Stimulated activated CD4-positive, alpha-beta T cell treated with anti-CD3 and anti-CD28 coated beads, Interleukin-2, amount 100 ng/mL, for 48 hours (primary cell): ENCODE measurements around the gene HECW1.
"Not testable (repeated sequence)": the region's sequence is repeated elsewhere in the genome, so short reads cannot be mapped to it uniquely, and the experiment has no call there.

Experiments used
- DNase-seq, 2 donors: peaks; one replicate each; pipeline ENCODE4 v3.0.0-alpha.2; 2020

Gene HECW1

DNA sequence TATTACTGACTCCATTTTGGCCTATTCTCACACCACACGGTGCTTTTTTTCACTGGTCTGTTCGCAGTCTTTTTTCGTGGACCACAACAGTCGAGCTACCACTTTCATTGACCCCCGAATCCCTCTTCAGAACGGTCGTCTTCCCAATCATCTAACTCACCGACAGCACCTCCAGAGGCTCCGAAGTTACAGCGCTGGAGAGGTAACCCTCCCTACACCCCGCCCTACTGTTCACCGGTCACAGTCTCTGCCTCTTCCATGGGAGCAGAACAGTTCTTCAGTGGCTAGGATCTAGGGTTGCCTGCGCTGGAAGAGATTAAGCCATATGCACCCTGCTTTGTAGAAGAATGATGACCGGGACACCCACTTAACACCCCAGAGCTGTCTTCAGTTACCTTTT, 367.1 kb downstream of the HECW1 start:
- no peak for DNase-seq

DNA sequence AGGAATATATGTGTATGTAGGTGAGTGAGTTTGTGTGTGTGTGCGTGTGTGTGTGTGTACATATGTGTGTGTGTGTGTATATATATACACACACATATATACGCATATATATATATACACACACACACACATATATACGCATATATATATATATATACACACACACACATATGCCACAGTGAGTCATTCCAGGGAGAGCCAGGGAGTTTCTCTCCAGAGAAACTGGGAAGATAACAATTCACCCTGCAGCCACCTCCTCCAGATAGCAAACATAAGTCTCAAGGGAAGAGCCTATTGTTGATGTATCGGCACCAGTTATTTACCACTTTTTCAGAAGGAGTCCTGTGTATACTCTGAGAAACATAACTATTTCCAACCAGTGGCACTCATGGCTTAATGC, 368.1 kb downstream of the HECW1 start:
- no peak for DNase-seq

DNA sequence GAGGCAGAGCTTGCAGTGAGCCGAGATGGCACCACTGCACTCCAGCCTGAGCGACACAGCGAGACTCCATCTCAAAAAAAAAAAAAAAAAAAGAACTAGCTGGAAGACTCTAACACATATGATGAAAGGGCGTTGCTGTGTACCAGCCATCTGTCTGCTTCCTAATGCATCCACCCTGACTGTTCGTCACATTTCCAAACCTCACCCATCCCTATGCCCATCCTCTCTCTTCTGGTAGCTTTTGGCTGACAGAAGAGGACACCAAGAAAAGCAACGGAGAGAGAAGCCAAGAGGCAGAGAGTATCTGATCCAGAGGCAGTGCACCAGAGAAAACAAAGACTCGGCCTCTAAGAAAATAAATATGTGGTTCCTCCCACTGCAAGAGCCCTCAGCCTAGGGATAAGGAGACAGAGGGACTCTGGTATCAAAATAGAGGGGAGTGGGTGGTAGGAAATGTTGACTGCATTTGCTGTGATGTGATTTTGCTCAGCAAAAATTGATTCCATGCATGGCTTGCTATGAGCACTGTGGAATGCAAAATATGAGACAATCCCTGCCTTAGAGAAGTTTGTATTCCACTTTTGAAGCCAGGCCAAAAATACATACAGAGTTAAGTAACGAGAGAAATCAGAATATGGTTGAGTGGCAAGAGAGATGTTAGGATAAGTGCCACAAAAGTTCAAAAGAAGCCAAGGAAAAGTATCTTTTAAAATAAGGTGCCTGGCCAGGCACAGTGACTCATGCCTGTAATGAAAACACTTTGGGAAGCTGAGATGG, 369.6 kb downstream of the HECW1 start:
- no peak for DNase-seq

DNA sequence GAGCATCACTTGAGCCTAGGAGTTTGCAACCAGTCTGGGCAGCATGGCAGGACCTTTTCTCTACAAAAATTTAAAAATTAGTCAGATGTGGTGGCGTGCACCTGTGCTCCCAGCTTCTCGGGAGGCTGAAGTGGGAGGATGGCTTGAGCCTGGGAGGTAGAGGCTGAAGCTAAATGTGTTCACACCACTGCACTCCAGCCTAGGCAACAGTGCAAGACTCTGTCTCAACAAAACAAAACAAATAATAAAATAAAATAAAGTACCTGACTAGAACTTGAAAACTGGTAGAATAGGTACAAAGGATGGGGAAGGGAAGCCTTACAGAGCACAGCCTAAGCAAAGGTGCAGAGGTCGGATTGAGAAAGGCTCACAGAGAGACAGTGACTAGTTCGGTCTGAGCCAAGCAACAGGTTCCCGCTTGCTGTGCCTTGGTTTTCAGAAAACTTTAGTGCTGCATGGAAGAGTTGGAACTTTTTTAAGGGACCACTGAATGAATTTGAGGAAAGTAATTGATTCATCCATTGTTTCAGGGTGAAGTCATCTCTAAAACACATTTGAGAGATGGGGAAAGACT, 370.3 kb downstream of the HECW1 start:
- no peak for DNase-seq

DNA sequence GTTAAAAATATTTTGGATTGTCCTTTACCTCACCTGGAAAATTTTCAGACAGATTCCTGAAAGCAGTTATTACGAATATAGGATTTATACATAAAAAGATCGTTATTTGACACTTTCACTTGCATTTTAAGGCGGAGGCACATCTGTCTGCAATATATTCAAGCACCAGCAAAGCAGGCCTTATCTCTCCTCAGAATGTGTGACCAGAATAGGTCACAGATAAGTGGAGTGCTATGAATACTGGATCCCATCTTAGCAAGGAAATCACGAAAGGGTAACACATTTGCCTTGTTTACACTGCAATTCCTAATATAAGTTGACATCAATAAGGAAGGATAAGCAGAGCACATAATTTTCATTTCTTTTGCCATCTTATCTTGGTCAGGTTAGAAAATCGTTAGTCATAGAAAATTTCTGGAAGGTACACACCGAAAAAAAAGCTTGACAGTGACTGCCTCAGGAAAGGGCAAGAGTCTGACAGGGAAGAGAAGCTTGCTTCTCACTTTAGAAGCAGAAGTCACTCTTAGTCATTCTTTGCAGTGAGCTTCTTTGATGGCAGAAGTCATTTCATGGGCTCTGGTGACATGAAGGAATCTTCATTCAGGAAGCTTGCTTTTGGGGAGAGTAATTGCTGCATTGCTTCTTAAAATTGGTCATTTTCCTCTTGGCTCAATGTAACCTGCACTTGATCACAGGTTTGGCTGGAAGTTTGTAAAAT, 372.4 kb downstream of the HECW1 start:
- no peak for DNase-seq

DNA sequence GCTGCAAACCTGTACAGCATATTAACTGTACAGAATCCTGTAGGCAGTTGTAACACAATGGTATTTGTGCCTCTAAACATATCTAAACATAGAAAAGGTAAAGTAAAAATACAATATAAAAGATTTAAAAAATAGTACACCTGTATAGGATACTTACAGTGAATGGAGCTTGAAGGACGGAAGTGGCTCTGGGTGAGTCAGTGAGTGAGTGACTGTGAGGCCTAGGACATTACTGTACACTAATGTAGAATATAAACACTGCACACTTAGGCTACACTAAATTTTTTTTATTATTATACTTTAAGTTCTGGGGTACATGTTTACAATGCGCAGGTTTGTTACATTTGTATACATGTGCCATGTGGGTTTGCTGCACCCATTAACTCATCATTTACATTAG, 373.1 kb downstream of the HECW1 start:
- no peak for DNase-seq

DNA sequence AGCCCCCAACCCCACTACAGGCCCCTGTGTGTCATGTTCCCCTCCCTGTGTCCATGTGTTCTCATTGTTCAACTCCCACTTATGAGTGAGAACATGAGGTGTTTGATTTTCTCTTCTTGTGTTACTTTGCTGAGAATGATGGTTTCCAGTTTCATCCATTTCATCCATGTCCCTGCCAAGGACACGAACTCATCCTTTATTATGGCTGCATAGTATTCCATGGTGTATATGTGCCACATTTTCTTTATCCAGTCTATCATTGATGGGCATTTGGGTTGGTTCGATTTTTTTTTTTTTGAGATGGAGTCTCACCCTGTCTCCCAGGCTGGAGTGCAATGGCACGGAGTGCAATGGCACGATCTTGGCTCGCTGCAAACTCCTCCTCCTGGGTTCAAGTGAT, 373.6 kb downstream of the HECW1 start:
- DNase-seq = not testable (repeated sequence)

DNA sequence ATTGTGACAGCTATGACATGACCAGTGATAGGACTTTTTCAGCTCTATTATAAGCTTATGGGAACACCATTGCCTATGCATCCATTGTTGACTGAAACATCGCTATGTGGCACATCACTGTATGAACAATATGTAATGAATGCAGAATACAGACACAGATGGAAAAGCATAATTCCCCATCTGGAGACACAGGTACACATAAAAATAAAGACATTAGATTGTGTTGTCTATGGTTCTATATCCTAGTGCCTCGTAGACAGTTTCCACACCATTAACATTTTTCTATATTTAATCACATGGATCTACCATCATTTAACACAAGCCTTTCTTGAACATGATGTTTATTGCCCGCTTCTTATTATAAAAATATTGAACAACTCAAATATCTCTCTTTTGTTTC, 374.2 kb downstream of the HECW1 start:
- no peak for DNase-seq

DNA sequence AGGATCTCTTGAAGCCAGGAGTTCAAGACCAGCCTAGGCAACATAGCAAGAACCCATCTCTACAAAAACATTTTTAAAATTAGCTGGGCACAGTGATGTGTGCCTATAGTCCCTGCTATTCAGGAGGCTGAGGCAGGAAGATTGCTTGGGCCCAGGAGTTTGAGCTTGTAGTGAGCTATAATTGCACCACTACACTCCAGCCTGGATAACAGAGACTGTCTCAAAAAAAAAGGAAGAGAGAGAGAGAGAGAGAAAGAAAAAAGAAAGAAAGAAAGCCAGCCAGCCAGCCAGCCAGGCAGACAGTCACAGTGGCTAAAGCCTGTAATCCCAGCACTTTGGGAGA, 375.3 kb downstream of the HECW1 start:
- DNase-seq = no peak

DNA sequence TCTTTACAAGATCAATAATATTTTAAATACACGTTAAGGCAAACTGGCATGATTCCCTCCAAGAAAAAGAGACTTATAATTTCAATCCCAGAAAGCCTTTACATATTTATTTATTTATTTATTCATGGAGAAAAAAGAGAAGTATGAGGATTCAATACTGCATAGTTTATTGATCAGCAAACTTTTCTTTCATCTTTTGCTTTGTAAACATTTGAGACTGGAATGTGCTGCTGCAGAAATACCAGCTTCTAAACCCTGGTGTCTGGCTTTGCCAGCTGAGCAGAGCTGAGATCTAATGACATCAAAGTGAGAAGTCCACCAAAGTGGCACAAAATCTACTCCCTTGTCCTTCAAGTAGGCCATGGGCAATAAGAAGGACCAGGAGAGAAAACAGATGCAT, 376.8 kb downstream of the HECW1 start:
- DNase-seq = no peak

DNA sequence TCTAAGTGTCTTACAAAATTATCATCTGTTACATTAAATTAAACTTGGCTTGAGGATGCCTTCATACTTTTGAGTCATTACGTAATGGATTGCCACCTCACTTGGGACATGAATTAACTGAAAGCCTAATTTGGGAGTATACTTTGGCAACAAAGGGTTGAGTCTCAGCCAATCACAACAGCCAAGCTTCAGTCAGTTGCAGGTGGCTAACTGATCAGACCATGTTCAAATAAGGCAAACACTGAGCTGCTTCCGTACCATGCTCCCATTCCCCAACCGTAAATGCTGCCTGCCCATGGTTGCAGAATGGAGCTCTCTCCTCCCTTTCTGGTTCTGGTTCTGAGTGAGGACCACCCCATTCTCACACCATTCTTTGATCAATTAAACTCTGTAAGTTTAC, 377.6 kb downstream of the HECW1 start:
- DNase-seq = no peak

DNA sequence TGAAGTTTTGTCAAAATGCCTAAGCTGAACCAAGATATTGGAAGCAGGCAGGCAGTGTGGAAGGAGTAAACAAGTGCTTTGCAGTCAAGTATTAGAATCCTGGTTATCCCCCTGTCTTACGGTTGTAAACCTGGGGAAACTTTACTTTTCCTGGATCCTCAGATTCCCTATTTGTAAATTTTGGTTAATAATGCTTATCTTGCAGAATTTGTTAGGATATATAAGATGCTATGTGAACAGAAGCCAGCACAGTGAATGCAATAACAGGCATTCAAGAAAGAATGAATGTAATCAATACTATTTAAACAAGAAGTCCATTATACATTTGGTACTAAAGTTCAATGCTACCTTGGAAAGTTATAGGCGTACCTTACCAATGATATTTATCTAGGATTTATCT, 378.7 kb downstream of the HECW1 start:
- no peak for DNase-seq

DNA sequence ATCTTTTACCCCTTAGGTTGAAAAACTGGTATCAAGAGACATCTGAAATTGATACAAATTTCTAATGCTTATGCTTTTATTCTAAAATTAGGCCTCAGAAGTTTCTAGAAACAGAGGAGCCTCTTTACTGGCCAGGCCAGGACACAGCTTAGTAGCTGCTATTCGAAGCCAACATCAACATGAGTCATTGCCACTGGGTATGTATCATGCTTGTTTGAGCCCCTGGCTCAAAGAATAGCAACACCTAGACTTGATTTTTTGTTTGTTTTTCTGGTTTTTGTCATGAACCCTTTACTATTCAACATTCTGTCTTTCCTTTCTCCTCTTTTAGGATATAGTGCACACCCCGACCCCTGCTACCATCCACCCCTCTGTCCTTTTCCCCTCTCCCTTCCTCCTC, 379.5 kb downstream of the HECW1 start:
- no peak for DNase-seq

DNA sequence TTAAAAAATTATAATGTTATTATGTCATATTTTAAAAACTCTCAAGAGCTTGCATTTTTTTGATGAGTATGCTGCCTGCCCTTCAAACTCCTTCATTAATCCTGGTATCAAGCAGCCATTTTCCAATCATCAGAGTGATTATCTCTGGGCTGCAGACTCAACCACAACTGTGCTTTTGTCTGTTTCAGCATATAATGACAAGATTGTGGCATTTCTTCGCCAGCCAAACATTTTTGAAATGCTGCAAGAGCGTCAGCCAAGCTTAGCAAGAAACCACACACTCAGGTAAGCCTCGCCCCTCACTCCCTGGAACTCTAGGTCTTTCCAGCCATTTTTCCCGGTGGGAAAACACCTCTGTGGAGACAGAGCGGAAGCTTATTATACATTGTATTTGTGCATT, 380.4 kb downstream of the HECW1 start:
- no peak for DNase-seq

DNA sequence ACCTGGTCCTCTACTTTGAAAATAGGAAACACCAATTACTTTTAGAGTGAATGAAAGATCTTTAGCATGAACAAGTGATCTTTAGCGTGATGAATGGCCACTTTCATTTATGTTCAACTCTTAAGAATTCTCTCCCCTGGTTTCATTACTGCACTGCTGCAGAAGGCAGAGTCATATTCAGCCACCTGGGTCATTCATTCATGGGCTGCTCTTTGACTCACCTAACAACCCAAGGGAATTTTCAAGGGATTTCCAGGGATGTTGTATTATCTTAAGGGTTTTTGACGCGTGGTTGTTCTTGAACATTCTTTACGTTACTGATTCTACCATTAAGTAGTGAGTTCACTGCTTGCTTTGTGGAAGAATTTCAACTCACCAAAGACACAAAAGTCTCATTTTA, 383.1 kb downstream of the HECW1 start:
- DNase-seq = no peak

DNA sequence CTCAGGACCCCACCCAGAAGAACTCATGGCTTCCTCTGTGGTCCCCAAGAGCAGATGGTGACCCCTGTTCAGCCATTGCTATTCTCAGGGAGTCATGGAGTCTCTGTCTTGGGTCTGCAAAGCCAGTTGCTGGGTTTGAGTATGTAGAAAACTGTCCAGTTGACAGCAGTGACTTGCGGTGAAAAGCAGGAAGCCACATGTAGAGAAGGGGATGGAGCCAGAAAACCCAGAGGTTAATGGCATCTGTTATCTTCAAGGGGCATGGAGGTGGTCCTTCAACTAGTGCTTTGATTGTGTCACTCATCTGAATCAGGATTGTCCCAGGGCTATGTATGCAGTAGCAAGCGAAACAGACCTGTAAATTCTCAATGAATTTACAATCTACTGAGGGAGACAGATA, 384.1 kb downstream of the HECW1 start:
- DNase-seq = no peak

DNA sequence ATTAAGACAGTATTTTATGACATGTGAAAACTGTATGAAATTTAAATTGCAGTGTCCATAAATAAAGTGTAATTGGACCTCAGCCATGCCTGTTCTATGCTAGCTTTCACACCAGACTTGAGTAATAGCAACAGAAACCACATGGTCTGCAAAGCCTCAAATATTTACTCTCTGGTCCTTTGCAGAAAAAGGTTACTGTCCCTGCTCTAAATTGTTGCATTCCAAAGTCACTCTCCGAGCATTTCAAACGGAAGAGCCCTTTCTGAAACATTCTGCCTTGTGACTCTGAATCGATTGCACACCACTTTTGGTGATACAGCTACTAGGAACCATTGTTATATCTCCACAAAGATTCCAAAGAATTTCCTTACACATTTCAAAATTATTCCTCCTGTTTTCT, 389.4 kb downstream of the HECW1 start:
- DNase-seq = no peak

DNA sequence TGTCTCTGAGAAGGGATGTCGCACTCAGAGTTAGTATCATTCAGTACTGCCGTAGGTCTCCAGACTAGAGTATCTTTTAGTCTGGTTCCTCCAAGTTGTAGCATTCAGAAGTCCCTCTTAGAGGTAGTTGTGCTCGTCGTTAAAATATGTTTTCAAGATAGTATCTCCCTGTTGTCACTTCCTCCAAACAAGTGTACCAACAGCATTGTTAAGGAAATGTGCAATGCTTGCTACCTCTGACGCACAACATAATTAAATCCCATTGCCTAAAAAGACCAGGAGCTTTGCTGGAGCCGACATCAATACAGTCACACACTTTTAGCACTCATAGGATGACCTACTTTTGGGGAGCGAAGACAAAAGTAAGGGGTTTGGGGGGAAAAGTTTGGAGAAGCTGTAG, 390.5 kb downstream of the HECW1 start:
- no peak for DNase-seq

DNA sequence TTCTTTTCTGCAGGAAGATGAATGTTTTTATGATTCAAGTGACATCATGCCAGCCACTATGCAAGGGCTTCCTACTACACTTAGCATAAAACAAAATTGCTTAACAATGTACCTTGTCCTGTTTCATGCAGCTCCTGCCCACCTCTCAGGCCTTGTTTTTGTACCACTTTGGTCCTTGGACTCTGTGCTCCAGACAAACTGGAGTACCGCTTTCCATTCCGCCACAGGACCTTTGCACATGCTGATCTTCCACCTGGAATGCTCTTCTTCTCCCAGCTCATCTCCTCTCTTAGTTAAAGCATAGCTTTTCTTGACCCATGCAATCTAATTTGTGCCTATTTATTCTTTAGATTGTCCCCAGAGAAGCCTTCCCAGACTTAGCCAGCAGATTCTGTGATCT, 393.0 kb downstream of the HECW1 start:
- no peak for DNase-seq

DNA sequence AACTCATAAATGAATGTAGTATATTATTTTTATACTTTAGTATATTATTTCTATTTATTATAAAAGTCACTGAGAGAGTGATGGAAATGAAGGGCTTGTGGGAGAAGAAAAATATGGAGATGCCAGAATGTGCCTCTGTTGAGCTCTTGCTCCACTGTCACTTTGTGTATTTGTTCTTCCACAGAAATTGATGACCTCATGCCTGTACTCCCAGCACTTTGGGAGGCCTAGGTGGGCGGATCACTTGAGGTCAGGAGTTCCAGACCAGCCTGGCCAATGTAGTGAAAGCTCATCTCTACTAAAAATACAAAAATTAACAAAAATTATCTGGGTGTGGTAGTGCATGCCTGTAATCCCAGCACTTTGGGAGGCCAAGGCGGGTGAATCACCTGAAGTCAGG, 394.0 kb downstream of the HECW1 start:
- no peak for DNase-seq

DNA sequence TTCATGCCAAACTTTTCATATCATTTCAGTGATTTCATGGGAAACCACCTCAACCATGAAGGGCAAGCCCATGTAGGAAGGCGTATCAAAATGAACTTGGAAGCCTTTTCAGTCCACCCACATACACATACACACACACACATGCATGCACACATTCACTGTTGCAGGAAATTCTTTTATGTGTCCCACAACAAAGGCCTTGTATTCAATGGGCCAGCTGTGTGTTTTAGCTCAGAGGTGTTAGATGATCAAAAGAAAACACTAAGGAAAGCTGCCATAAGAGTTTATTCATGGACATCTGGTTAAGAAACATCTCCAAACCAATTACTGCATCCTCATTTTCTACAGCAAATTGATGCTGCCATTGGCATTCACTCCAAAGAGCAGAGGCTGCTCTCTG, 396.0 kb downstream of the HECW1 start:
- no peak for DNase-seq

DNA sequence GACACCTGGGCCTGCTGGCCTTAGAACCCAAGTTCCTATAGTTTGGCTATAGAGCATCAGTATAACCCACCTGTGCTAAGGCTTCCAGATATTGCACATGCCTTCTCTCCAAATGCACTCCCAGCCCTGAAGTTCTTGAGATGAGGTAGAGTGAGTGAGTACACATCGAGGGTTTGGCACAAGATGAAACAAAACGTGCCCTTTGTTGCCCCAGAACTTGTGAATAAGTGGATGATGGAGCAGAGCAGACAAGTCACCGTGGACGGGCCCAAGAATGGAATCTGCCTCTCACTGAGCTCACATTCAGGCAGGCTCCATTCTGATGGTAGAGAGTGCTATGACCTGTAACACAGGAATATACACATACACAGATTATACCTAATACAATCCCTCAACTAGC, 397.5 kb downstream of the HECW1 start:
- no peak for DNase-seq

DNA sequence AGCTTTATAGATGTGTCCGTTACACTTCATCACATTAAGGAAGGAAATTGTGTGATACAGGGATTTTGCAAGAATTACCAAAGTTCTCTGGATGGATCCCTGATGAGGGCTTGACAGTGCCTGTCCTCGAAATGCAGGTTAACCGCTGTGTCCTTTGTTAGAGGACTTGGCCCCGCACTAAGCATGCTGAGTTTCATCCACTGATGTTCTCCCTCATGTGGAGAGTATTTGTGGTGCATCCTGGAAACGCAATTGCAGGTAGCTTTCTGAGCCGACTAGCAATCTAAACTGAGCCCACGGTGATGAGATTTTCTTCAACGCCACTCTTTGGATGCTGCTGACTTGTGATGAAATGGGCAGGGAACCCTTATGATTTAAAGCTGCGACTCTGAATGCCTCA, 398.6 kb downstream of the HECW1 start:
- DNase-seq = no peak

DNA sequence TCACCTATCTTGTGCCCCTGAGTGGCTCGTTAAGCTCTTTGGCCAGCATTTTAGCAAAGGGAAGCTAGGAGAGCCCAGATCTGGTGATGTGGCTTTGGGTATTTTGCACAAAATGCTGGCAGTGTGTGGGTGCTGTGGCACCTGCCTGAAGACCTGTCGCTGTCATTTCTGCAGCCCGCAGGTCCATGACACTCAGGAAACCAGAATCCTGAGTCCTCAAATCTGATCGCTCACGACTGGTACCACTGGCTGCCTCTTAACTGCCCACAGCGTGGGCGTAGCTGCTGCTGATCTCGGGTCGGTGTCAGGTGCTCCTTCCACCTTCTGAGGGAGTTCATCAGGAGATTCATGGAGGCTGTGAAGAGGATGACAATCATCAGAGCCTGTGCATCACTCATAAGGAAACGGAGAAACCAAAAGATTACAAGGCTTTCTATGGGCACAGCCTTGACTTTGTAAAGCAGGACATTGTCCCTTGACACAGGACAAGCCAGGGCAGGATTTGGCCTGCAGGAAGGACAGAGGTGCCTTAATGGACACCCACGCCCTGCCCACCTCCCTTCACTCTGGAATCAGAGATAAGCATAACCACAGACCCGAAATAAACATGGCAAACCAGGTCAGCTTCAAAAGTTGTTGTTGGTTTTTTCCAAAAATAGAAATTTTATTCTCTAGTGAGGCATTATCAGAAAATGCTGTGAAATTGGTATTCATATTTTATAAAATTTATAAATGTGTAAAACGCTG, 399.5 kb downstream of the HECW1 start:
- no peak for DNase-seq
